Activated CD4-positive, alpha-beta memory T cell treated with anti-CD3 and anti-CD28 coated beads, Interleukin-2, amount 10 ng/mL, durations not matched to agents 7 days and 5 days (primary cell): Measurements from ENCODE around the gene CCDC183. TPM values are rescaled to one million over a fixed set of nuclear protein-coding genes. Genes with fewer than 3 reads are reported as not detected.

Source experiments
- CTCF ChIA-PET: fragments of 350-600 bp; sonication (Branson Sonifier 250); formaldehyde crosslinking; loops from one replicate; lab custom pipeline; 2021; ENCODE audit warnings: antibody characterized with exemption, inconsistent platforms; lab: Charles Lee
- POLR2A ChIA-PET: fragments of 350-600 bp; sonication (Branson Sonifier 250); formaldehyde crosslinking; loops from one replicate; lab custom pipeline; 2021; ENCODE audit warnings: antibody characterized with exemption; lab: Charles Lee
- DNase-seq: peaks from one replicate; pipeline ENCODE4 v3.0.0-alpha.2; 2020
- H3K27ac Mint-ChIP-seq: one replicate; pipeline ENCODE4 v1.8.0; 2021; ENCODE audit warnings: mild to moderate bottlenecking, mixed read lengths
- H3K27me3 Mint-ChIP-seq: one replicate; pipeline ENCODE4 v1.8.0; 2021; ENCODE audit warnings: mixed read lengths
- H3K36me3 Mint-ChIP-seq: one replicate; pipeline ENCODE4 v1.8.0; 2021; ENCODE audit warnings: low read depth, mixed read lengths
- H3K4me1 Mint-ChIP-seq: one replicate; pipeline ENCODE4 v1.8.0; 2021; ENCODE audit warnings: mixed read lengths
- H3K4me3 Mint-ChIP-seq: one replicate; pipeline ENCODE4 v1.8.0; 2021; ENCODE audit warnings: mild to moderate bottlenecking, mixed read lengths
- H3K9me3 Mint-ChIP-seq: one replicate; pipeline ENCODE4 v1.8.0; 2021; ENCODE audit warnings: mixed read lengths
- total RNA-seq, 2 experiments: library from RNA; stranded (reverse); gene quantifications; one replicate each; pipeline ENCODE4 v1.2.3, GENCODE V29; 2021

Gene CCDC183
- total RNA-seq, 2 experiments from 2014 or later, result 0.96 to 1.4 TPM

DNA sequence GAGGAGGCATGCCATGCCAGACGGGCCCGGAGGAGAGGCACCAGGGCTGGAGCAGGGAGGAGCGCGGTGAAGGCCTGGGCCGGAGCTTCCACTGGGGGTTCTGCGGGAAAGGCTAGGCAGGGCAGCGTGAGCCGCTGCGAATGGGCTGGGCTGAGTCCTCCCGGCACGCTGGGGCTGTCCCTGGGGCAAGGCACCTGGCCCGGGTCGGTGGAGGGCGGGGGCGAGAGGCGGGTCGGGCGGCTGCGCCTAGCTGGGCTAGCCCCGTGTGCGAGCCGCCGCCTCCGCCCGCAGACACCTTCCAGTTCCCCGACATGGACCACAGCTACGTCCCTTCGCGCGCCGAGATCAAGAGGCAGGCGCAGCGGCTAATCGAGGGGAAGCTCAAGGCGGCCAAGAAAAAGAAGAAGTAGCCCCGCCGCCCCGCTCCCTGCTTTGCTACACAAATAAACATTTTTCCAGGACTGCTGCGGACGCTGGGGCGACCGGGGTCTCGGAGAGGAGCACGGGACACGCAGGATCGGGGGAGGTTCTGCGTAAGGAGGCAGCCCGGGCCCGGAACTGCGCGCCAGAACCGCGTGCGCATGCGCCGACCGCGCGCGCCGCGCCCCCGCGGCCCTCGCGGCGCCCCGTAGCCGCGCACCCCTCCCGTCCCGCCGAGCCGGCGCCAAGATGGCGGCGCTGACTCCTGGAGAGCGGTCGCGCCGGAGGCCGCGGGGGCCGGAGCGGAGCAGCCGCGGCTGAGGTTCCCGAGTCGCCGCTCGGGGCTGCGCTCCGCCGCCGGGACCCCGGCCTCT, 11.3 kb downstream of the CCDC183 start, which contains the start of gene RABL6:
Gene RABL6 (plus strand): TSS at position 668 of the 794 bp plus-strand sequence. CDS start 249 bp downstream, outside the sequence.
- H3K36me3 Mint-ChIP-seq, result peaks cover 22% of the 10 kb centered on the region

DNA sequence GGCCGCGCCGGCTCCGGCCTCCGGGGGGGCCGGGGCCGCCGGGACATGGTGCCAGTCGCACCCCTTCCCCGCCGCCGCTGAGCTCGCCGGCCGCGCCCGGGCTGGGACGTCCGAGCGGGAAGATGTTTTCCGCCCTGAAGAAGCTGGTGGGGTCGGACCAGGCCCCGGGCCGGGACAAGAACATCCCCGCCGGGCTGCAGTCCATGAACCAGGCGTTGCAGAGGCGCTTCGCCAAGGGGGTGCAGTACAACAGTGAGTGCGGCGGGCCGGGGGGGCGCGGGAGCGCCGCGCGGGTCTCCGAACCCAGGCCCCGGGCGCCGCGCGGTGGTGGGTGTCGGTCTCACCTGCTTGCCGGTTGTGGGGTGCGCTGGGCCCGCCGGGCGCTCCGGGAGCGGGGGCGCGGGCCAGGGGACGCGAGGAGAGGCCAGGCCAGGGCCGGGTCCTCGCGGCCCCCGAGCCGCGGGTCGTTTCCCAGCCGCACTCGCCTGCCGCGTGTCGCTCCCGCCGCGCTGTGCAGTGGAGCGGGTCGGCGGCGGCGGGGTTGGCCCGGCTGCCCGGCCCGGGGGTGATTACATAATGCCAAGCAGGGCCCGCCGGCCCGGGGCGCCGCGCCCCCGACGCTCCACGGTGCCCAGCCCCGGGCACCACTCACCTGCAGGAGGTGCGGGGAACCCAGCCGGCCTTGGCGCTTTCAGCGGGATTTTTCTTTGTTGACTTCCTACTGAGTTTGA, 12.1 kb downstream of the CCDC183 start:
- ChIA-PET CTCF (interaction anchor here (0.6 to 8.6 kb wide), 8 partner anchors 10 to 227 kb away, joined by 3 to 46 read pairs (median 4); partner anchors contain the start of gene AJM1), POLR2A (interaction anchor here (0.8 to 3.7 kb wide), 21 partner anchors 8 to 432 kb away, joined by 3 to 18 read pairs (median 5); partner anchors contain the start of genes AJM1, CCDC183, CLIC3 and FBXW5)
- no peaks in the 10 kb centered on the region for H3K9me3 Mint-ChIP-seq
- H3K4me1 Mint-ChIP-seq, result peaks cover 45% of the 10 kb centered on the region
- peak; percentile 48 for DNase-seq
- H3K27ac Mint-ChIP-seq, result peak overlapping the region; percentile 74
- H3K36me3 Mint-ChIP-seq, result peaks cover 30% of the 10 kb centered on the region
- no peaks in the 10 kb centered on the region for H3K27me3 Mint-ChIP-seq
- H3K4me3 Mint-ChIP-seq, result peak overlapping the region; percentile 78

More for the DNA sequence above, 11.3 kb downstream of the CCDC183 start, which contains the start of gene RABL6:
- peak; percentile 84 for DNase-seq
- ChIA-PET CTCF (interaction anchor here (0.6 to 8.6 kb wide), 6 partner anchors 10 to 228 kb away, joined by 3 to 46 read pairs (median 8); partner anchors contain the start of gene AJM1), POLR2A (interaction anchor here (0.7 to 3.7 kb wide), 22 partner anchors 9 to 433 kb away, joined by 3 to 18 read pairs (median 4); partner anchors contain the start of genes AJM1, CCDC183, CLIC3 and FBXW5)
- H3K4me1 Mint-ChIP-seq, result peaks cover 37% of the 10 kb centered on the region
- peaks cover under 1% of the 10 kb centered on the region for H3K27me3 Mint-ChIP-seq
- peak within 1 kb of the TSS; percentile 87 for H3K4me3 Mint-ChIP-seq
- peak within 1 kb of the TSS; percentile 76 for H3K27ac Mint-ChIP-seq
- H3K9me3 Mint-ChIP-seq, result no peaks in the 10 kb centered on the region

DNA sequence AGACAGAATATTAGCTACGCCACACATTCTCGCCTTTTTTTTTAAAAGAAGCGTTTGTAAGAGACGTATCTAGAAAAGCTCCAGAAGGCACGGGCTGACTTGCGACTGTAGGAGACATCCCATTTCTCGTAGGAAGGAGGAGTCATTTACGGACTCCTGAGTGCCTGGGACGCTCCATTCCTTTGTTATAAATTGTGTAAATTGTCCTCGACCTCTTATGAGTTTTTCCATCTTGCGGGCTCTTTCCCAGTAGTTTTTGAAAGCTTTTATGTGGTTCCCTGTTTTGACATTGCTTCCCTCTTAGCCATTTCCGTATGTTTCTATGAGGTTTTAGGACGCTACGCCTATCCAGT, 12.6 kb downstream of the CCDC183 start:
- H3K4me1 Mint-ChIP-seq, result peaks cover 50% of the 10 kb centered on the region
- no peaks in the 10 kb centered on the region for H3K9me3 Mint-ChIP-seq
- ChIA-PET POLR2A (interaction anchor here (1.0 to 3.7 kb wide), 6 partner anchors 9 to 94 kb away, joined by 3 to 18 read pairs (median 8); partner anchors contain the start of genes AJM1 and TMEM141), CTCF (interaction anchor here (0.5 to 8.6 kb wide), 7 partner anchors 11 to 226 kb away, joined by 3 to 46 read pairs (median 4); partner anchors contain the start of gene AJM1)
- H3K27me3 Mint-ChIP-seq, result no peaks in the 10 kb centered on the region
- peaks cover 35% of the 10 kb centered on the region for H3K36me3 Mint-ChIP-seq
- no peak for DNase-seq
- H3K4me3 Mint-ChIP-seq, result peak overlapping the region; percentile 66
- peak overlapping the region; percentile 74 for H3K27ac Mint-ChIP-seq

DNA sequence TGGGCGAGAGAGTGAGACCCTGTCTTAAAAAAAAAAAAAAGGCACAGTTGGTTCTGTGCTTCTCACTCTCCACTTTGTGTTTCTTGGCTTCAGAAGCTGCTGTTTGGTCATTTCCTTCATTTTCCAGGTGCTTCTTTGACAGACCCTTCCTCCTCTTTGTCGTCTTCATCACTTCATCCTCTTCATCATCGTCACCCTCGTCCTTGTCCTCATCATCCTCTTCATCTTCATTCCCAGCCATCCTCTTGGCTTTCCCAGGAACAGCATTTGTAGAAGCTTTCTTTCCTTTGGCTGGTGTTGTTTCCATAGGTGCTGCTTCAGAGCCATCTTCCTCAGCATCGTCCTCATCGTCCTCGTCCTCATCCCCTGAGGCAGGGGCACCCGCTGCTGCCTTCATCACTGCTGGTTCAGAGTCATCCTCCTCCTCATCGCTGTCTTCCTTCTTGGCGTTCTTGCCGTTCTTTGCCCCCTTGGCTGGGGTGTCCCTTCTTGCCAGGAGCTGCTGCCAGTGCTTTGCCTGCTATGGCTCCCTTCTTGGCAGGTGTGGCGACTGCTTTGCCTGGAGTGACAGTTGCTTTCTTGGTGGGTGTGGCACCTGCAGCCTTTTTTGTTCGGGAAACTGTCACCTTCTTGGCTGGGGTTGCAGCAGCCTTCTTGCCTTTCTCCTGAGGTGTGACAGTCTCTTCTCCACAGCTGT, 18.7 kb downstream of the CCDC183 start:
- Mint-ChIP-seq H3K27me3 (no peaks in the 10 kb centered on the region), H3K4me1 (peaks cover 43% of the 10 kb centered on the region), H3K4me3 (no peak overlapping the region), H3K36me3 (peaks cover 46% of the 10 kb centered on the region), H3K9me3 (no peaks in the 10 kb centered on the region), H3K27ac (no peak overlapping the region)
- DNase-seq, result no peak
- ChIA-PET CTCF (interaction anchor here (1.4 to 2.4 kb wide), 3 partner anchors 22 to 28 kb away, joined by 3 to 14 read pairs (median 4); partner anchors contain the start of gene AJM1), POLR2A (no interaction called here)

DNA sequence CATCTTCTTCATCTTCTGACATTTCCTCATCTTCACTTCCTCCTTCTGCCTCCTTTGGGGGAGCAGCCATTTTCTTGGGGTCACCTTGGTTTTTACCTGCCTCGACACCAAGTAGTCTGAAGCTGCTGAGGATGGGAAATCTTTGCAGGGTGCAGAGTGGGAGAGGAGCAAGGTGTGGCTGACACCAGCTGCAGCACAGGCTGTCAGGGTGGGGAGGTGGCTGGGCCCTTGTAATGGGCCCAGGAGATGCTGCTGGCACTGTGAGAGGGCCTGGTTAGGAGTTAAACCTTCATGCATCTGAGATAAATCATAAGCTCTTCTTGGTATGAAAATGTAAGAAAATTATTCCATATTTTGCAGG, 19.3 kb downstream of the CCDC183 start:
- peaks cover 40% of the 10 kb centered on the region for H3K4me1 Mint-ChIP-seq
- H3K27ac Mint-ChIP-seq, result no peak overlapping the region
- no peak overlapping the region for H3K4me3 Mint-ChIP-seq
- POLR2A ChIA-PET, result no interaction called here
- H3K36me3 Mint-ChIP-seq, result peaks cover 43% of the 10 kb centered on the region
- no peaks in the 10 kb centered on the region for H3K27me3 Mint-ChIP-seq
- no peak for DNase-seq
- CTCF ChIA-PET, result interaction anchor here (1.4 to 2.4 kb wide), 2 partner anchors 23 to 27 kb away, joined by 4 to 14 read pairs; partner anchors contain the start of gene AJM1
- H3K9me3 Mint-ChIP-seq, result no peaks in the 10 kb centered on the region

DNA sequence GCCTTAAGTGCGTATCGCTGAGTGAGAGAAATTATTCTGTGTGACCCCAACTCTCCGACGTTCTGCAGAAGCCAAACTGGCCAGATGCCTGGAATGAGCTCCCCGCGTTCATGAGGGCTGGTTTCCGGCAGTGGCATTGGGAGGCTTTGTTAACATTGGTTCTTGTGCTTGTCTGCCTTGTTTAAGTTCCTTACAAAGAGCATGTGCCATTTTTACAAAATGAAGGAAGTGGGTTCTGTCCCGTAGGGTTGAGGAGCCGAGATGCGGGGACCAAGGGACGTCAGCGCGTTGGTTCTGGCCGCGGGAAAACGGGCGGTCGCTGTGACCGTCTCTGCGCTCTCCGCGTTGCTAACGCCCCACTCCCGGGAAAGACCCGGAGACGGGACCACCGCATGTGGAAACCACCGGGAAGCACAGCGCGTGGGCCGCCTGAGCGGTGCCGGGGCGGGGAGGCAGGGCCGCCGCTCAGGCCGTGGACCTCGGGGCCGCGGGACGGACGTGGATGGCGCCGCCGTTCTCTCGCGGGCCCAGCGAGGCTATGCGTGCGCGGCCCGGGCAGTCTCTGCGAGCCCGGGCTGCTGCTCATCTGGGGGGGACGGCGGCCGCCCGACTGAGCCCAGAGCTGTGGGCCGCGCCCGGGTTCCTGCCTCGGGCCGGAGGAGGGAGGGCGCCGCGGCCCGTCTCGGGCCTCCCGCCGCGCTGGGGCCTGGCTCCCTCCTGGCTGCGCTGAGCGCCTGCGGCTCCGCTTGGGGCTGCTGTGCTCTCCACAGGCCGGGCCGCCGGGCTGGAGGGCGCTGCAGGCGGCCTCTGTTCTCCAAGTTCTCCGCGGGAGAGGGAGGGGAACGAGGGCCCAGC, 25.1 kb downstream of the CCDC183 start:
- Mint-ChIP-seq H3K27ac (no peak overlapping the region), H3K27me3 (no peaks in the 10 kb centered on the region), H3K4me1 (peaks cover 4% of the 10 kb centered on the region), H3K9me3 (no peaks in the 10 kb centered on the region), H3K36me3 (peaks cover 32% of the 10 kb centered on the region), H3K4me3 (no peak overlapping the region)
- ChIA-PET POLR2A (no interaction called here), CTCF (interaction anchor here (2.5 kb wide), 1 partner anchor 214 kb away, joined by 6 read pairs; no protein-coding TSS in a partner anchor)
- DNase-seq, result no peak

DNA sequence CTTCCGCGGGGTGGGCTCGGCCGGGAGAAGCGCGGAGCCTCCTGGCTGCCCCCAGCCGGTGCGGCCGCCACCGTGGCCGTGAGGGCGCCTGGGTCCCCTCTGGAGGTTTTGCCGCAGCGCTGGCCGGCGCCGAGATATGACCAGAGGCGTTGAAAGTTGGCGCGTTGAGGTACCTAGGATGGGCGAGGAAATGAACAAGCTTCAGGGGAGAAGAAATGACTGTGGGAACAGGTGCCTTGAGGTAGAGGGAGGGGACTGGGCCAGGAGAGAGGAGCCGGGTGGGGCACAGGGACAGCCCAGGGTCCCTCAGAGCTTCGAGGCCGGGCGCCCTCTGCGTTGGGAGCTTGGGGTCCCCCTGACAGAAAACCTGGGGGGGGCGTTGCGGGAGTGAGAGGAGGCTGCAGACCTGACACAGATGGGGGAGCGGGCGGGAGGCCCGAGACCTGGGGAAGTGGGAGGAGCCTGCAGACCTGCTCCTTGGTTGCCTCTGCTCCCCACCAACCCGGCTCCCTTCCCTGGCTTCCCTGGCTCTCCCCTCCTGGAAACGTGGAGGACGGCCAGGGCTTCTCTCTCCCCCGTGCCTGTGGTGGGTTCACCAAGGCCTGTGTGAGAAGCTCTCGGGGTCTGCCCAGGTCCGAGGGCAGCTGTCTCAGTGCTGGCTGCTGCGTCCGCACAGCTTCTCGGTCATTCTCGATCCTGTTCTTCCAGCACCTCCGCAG, 25.8 kb downstream of the CCDC183 start:
- Mint-ChIP-seq H3K27me3 (no peaks in the 10 kb centered on the region), H3K27ac (no peak overlapping the region), H3K4me1 (peaks cover 4% of the 10 kb centered on the region), H3K9me3 (no peaks in the 10 kb centered on the region), H3K4me3 (no peak overlapping the region), H3K36me3 (peaks cover 29% of the 10 kb centered on the region)
- CTCF ChIA-PET, result no interaction called here
- POLR2A ChIA-PET, result interaction anchor here (0.9 kb wide), 1 partner anchor 9 kb away, joined by 3 read pairs; no protein-coding TSS in a partner anchor
- DNase-seq, result no peak

DNA sequence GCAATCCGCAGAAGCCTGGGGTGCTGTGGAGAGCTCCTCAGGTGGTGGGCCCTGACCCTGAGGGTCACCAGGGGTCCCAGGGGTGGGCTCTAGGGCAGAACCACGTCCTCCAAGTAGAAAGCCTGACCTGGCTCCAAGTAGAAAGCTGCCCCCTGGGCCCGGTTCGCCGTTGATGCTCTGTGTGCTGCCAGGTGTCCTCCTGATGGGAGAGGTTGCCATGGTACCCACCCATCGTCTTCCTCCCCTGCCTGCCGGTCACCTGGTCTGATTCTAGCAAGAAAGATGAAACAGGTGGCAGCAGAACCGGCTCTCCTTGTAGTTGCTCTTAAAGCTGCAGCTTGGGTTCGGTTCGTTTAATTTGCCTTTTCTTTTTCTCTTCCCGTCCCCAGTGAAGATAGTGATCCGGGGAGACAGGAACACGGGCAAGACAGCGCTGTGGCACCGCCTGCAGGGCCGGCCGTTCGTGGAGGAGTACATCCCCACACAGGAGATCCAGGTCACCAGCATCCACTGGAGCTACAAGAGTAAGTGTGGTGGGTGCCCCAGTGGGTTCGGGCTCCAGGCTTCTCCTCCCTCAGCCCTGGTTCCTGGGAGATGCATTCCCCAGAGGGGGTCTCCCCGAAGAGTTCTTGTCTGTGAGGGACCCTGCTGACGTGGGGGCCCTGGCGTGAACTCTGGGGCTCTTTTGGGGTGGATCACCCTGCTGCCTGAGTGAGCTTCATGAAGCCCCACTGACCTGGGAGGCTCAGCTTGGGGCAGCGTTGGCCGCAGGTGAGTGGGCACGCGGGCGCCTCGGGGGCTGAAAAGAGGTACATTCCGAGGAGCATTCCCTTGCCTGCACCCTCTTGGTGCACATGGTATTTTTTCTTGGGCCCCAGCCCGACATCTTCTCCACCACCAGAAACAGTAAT, 27.3 kb downstream of the CCDC183 start:
- ChIA-PET POLR2A (interaction anchor here (0.7 kb wide), 1 partner anchor 12 kb away, joined by 3 read pairs; no protein-coding TSS in a partner anchor), CTCF (interaction anchor here (0.7 kb wide), 1 partner anchor 61 kb away, joined by 3 read pairs; no protein-coding TSS in a partner anchor)
- H3K36me3 Mint-ChIP-seq, result peaks cover 27% of the 10 kb centered on the region
- no peak for DNase-seq
- H3K4me3 Mint-ChIP-seq, result no peak overlapping the region
- no peaks in the 10 kb centered on the region for H3K9me3 Mint-ChIP-seq
- peaks cover 4% of the 10 kb centered on the region for H3K4me1 Mint-ChIP-seq
- H3K27me3 Mint-ChIP-seq, result no peaks in the 10 kb centered on the region
- H3K27ac Mint-ChIP-seq, result no peak overlapping the region

DNA sequence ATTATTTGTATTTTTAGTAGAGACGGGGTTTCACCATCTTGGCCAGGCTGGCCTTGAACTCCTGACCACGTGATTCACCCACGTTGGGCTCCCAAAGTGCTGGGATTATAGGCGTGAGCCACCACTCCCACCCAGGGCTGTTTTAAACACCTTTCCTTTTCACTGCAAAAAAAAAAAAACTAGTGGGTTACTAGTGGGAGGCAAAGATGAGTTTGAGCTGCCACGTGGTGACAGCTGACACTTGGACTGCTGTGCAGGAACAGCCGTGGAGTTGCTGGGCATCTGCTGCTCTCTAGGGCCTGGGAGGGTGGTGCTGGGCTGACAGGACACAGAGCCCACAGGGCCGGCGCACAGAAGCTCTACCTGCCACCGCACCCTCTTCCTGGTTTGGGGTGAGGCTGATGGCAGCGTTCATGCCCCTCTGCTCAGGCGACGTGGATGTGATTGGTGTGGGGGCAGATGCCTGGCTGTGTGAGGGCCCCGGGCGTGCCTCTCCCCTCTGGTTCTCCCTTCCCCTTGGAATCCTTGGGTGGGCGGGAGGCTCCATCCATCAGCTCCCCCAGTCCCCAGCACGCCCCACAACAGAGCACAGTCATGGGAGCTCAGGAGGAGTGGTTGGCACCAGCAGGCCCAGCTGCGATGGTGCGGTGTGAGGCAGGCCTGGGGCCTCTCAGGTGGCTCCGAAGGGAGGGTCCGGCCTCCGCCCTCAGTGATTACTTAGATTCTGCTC, 28.5 kb downstream of the CCDC183 start:
- peaks cover 4% of the 10 kb centered on the region for H3K4me1 Mint-ChIP-seq
- ChIA-PET POLR2A (interaction anchor here (0.6 to 0.7 kb wide), 2 partner anchors 13 to 417 kb away, joined by 3 read pairs; partner anchors contain the start of gene TUBB4B), CTCF (no interaction called here)
- H3K27ac Mint-ChIP-seq, result no peak overlapping the region
- DNase-seq, result no peak
- H3K9me3 Mint-ChIP-seq, result no peaks in the 10 kb centered on the region
- H3K27me3 Mint-ChIP-seq, result no peaks in the 10 kb centered on the region
- no peak overlapping the region for H3K4me3 Mint-ChIP-seq
- H3K36me3 Mint-ChIP-seq, result peaks cover 31% of the 10 kb centered on the region
